ENCODE results near the gene PARVG. TPM values are rescaled to one million over a fixed set of nuclear protein-coding genes. Genes with fewer than 3 reads are reported as not detected.

Gene PARVG
- total RNA-seq, 1 experiment from 2014 or later: 13.9 TPM

- POLR2A ChIA-PET (ENCODE audit: low non-redundant PET): no interaction called here
- no peak for TF ChIP-seq CTCF (conservative IDR thresholded peaks at IDR 0.05; ENCODE audit: low read depth, low read length)
- no peak for TF ChIP-seq EZH2 (IDR thresholded peaks at IDR 0.05; ENCODE audit: borderline replicate concordance, low read depth, low read length, poor library complexity, severe bottlenecking)
- Histone ChIP-seq H3K27ac (ENCODE audit: low read depth, low read length, poor library complexity, severe bottlenecking) (no peak overlapping the region), H3K9me3 (ENCODE audit: low read depth, low read length, poor library complexity, severe bottlenecking) (no peaks in the 10 kb centered on the region), H3K4me1 (ENCODE audit: insufficient read depth, low read length, poor library complexity, severe bottlenecking) (no peaks in the 10 kb centered on the region), H3K36me3 (ENCODE audit: insufficient read depth, low read length, poor library complexity, severe bottlenecking) (no peaks in the 10 kb centered on the region), H3K27me3 (replicated peaks; ENCODE audit: insufficient read depth, low read depth, low read length, poor library complexity) (no peaks in the 10 kb centered on the region), H3K4me3 (ENCODE audit: low read depth, low read length, poor library complexity, severe bottlenecking) (no peak overlapping the region)
- intact Hi-C loops (cut with micrococcal nuclease; ENCODE audit: unreplicated experiment): no loop called here
- CTCF ChIA-PET: no interaction called here
- DNase-seq (ENCODE audit: low spot score): no peak
- no TSS peak for BruUV-seq (replicated peaks)
These were observed 22.7 kb upstream of the PARVG start for GRCh38 chr22:44157916-44158618.

DNA sequence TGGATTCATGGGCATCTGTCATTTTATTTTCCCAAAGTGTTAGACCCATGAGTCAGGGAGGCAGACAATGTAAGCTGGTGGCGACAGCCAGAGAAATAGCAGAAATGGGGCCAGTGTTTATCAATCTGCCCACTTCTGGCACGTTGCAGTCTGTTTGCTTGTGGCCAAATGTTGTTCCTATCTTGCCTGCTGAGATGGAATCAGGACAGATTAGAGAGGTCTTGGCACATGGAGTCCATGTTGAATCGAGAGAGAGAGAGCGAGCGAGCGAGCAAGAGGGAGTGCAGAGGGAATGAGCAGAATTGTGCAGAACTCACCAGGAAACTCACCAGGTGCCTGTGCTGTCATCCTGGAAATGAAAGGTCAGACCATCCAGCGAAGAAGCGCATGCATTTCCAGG, 21.9 kb upstream of the PARVG start:
- H3K4me3 ChIP-seq (ENCODE audit: low read depth, low read length, poor library complexity, severe bottlenecking): no peak overlapping the region
- no peaks in the 10 kb centered on the region for H3K4me1 ChIP-seq (ENCODE audit: insufficient read depth, low read length, poor library complexity, severe bottlenecking)
- H3K9me3 ChIP-seq (ENCODE audit: low read depth, low read length, poor library complexity, severe bottlenecking): no peaks in the 10 kb centered on the region
- DNase-seq (ENCODE audit: low spot score): no peak
- no TSS peak for BruUV-seq (replicated peaks)
- H3K36me3 ChIP-seq (ENCODE audit: insufficient read depth, low read length, poor library complexity, severe bottlenecking): no peaks in the 10 kb centered on the region
- CTCF ChIA-PET: no interaction called here
- intact Hi-C loops (cut with micrococcal nuclease; ENCODE audit: unreplicated experiment): no loop called here
- H3K27me3 ChIP-seq (replicated peaks; ENCODE audit: insufficient read depth, low read depth, low read length, poor library complexity): no peaks in the 10 kb centered on the region
- H3K27ac ChIP-seq (ENCODE audit: low read depth, low read length, poor library complexity, severe bottlenecking): no peak overlapping the region
- POLR2A ChIA-PET (ENCODE audit: low non-redundant PET): no interaction called here
- TF ChIP-seq CTCF (conservative IDR thresholded peaks at IDR 0.05; ENCODE audit: low read depth, low read length) (no peak), EZH2 (IDR thresholded peaks at IDR 0.05; ENCODE audit: borderline replicate concordance, low read depth, low read length, poor library complexity, severe bottlenecking) (no peak)

DNA sequence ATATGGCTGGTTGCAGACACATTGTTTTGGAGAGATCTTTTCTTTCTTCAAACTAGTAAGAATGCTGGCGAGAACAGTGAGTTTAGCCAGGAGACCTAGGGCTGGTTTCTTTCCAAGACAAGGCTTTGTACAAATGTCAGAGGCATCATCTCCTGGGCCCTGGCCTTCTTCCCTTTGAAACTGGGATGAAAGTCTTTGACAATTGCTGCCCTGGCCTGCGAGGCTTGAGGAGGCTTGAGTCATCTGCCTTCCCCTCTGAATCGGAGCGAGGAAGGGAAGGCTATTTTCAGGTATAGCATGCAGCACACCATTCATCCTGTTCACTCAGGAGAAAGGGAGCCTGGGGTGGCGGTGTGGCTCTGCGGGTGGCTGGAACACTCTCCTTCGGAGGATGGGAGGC, 21.5 kb upstream of the PARVG start:
- intact Hi-C loops (cut with micrococcal nuclease; ENCODE audit: unreplicated experiment): no loop called here
- no peak overlapping the region for H3K4me3 ChIP-seq (ENCODE audit: low read depth, low read length, poor library complexity, severe bottlenecking)
- ChIA-PET CTCF (no interaction called here), POLR2A (ENCODE audit: low non-redundant PET) (no interaction called here)
- no TSS peak for BruUV-seq (replicated peaks)
- no peak overlapping the region for H3K27ac ChIP-seq (ENCODE audit: low read depth, low read length, poor library complexity, severe bottlenecking)
- TF ChIP-seq EZH2 (IDR thresholded peaks at IDR 0.05; ENCODE audit: borderline replicate concordance, low read depth, low read length, poor library complexity, severe bottlenecking) (no peak), CTCF (conservative IDR thresholded peaks at IDR 0.05; ENCODE audit: low read depth, low read length) (no peak)
- no peaks in the 10 kb centered on the region for H3K4me1 ChIP-seq (ENCODE audit: insufficient read depth, low read length, poor library complexity, severe bottlenecking)
- H3K36me3 ChIP-seq (ENCODE audit: insufficient read depth, low read length, poor library complexity, severe bottlenecking): no peaks in the 10 kb centered on the region
- H3K27me3 ChIP-seq (replicated peaks; ENCODE audit: insufficient read depth, low read depth, low read length, poor library complexity): no peaks in the 10 kb centered on the region
- no peaks in the 10 kb centered on the region for H3K9me3 ChIP-seq (ENCODE audit: low read depth, low read length, poor library complexity, severe bottlenecking)
- DNase-seq (ENCODE audit: low spot score): no peak

All from A673 (cell line).